ENCODE results near the gene NEK7.
"Not testable (repeated sequence)": the region's sequence is repeated elsewhere in the genome, so short reads cannot be mapped to it uniquely, and the experiment has no call there.

Gene NEK7

GRCh38 chr1:198220428-198220827, 63.6 kb downstream of the NEK7 start:
- DNase-seq (ENCODE audit: low spot score in 2 of 2) (no peak), ATAC-seq (ENCODE audit: low read depth) (no peak)
- Mint-ChIP-seq H3K36me3 (peaks cover 15% of the 10 kb centered on the region), H3K9me3 (peaks cover 7% of the 10 kb centered on the region), H3K4me3 (no peak overlapping the region), H3K27ac (no peak overlapping the region), H3K27me3 (no peaks in the 10 kb centered on the region), H3K4me1 (peaks cover 15% of the 10 kb centered on the region)

- H3K27ac Mint-ChIP-seq; H3K4me3 Mint-ChIP-seq; DNase-seq (ENCODE audit: low spot score in 2 of 2); H3K27me3 Mint-ChIP-seq; ATAC-seq (ENCODE audit: low read depth); H3K9me3 Mint-ChIP-seq: not testable (repeated sequence)
- H3K36me3 Mint-ChIP-seq = peaks cover 19% of the 10 kb centered on the region
- peaks cover 11% of the 10 kb centered on the region for H3K4me1 Mint-ChIP-seq
These were observed 70.2 kb downstream of the NEK7 start for GRCh38 chr1:198227010-198227409.

GRCh38 chr1:198227454-198227853, 70.7 kb downstream of the NEK7 start:
- H3K27ac Mint-ChIP-seq; H3K27me3 Mint-ChIP-seq; ATAC-seq (ENCODE audit: low read depth); H3K4me3 Mint-ChIP-seq; H3K9me3 Mint-ChIP-seq; DNase-seq (ENCODE audit: low spot score in 2 of 2): not testable (repeated sequence)
- Mint-ChIP-seq H3K4me1 (peaks cover 12% of the 10 kb centered on the region), H3K36me3 (peaks cover 17% of the 10 kb centered on the region)

- DNase-seq (ENCODE audit: low spot score in 2 of 2) (no peak), ATAC-seq (ENCODE audit: low read depth) (no peak)
- peaks cover 10% of the 10 kb centered on the region for H3K4me1 Mint-ChIP-seq
- H3K9me3 Mint-ChIP-seq = peaks cover 5% of the 10 kb centered on the region
- no peak overlapping the region for H3K27ac Mint-ChIP-seq
- H3K36me3 Mint-ChIP-seq = peaks cover 15% of the 10 kb centered on the region
- H3K27me3 Mint-ChIP-seq = no peaks in the 10 kb centered on the region
- no peak overlapping the region for H3K4me3 Mint-ChIP-seq
These were observed 72.1 kb downstream of the NEK7 start for GRCh38 chr1:198228925-198229324.

- Mint-ChIP-seq H3K36me3 (peaks cover 8% of the 10 kb centered on the region), H3K27ac (no peak overlapping the region), H3K27me3 (no peaks in the 10 kb centered on the region), H3K4me1 (peaks cover 11% of the 10 kb centered on the region), H3K9me3 (no peaks in the 10 kb centered on the region), H3K4me3 (no peak overlapping the region)
- DNase-seq (ENCODE audit: low spot score in 2 of 2) (no peak), ATAC-seq (ENCODE audit: low read depth) (no peak)
These were observed 75.0 kb downstream of the NEK7 start for GRCh38 chr1:198231779-198232178.

GRCh38 chr1:198232378-198232777, 75.6 kb downstream of the NEK7 start:
- no peak overlapping the region for H3K27ac Mint-ChIP-seq
- no peaks in the 10 kb centered on the region for H3K9me3 Mint-ChIP-seq
- H3K27me3 Mint-ChIP-seq = no peaks in the 10 kb centered on the region
- no peak overlapping the region for H3K4me3 Mint-ChIP-seq
- peaks cover 11% of the 10 kb centered on the region for H3K4me1 Mint-ChIP-seq
- ATAC-seq (ENCODE audit: low read depth) (no peak), DNase-seq (ENCODE audit: low spot score in 2 of 2) (no peak)
- H3K36me3 Mint-ChIP-seq = peaks cover 8% of the 10 kb centered on the region

- Mint-ChIP-seq H3K4me1 (peaks cover 11% of the 10 kb centered on the region), H3K27ac (no peak overlapping the region), H3K36me3 (peaks cover 8% of the 10 kb centered on the region), H3K9me3 (no peaks in the 10 kb centered on the region), H3K27me3 (no peaks in the 10 kb centered on the region), H3K4me3 (no peak overlapping the region)
- ATAC-seq (ENCODE audit: low read depth) (no peak), DNase-seq (ENCODE audit: low spot score in 2 of 2) (no peak)
These were observed 76.3 kb downstream of the NEK7 start for GRCh38 chr1:198232940-198233675.

GRCh38 chr1:198234520-198235251, 77.9 kb downstream of the NEK7 start:
- no peak overlapping the region for H3K27ac Mint-ChIP-seq
- H3K9me3 Mint-ChIP-seq = no peaks in the 10 kb centered on the region
- ATAC-seq (ENCODE audit: low read depth) = no peak
- H3K4me3 Mint-ChIP-seq = no peak overlapping the region
- H3K4me1 Mint-ChIP-seq = peaks cover 10% of the 10 kb centered on the region
- no peaks in the 10 kb centered on the region for H3K27me3 Mint-ChIP-seq
- H3K36me3 Mint-ChIP-seq = peaks cover 8% of the 10 kb centered on the region
- DNase-seq (ENCODE audit: low spot score in 2 of 2) = no peak

GRCh38 chr1:198238121-198238520, 81.3 kb downstream of the NEK7 start:
- Mint-ChIP-seq H3K27me3 (no peaks in the 10 kb centered on the region), H3K27ac (no peak overlapping the region), H3K4me1 (peaks cover 15% of the 10 kb centered on the region), H3K36me3 (peaks cover 11% of the 10 kb centered on the region), H3K9me3 (no peaks in the 10 kb centered on the region), H3K4me3 (no peak overlapping the region)
- peak in 1 of 2 donors; percentile 17 for DNase-seq (ENCODE audit: low spot score in 2 of 2)
- ATAC-seq (ENCODE audit: low read depth) = peak; percentile 94

GRCh38 chr1:198241553-198241952, 84.8 kb downstream of the NEK7 start:
- Mint-ChIP-seq H3K4me1 (peaks cover 15% of the 10 kb centered on the region), H3K4me3 (no peak overlapping the region), H3K27ac (no peak overlapping the region), H3K27me3 (no peaks in the 10 kb centered on the region), H3K9me3 (no peaks in the 10 kb centered on the region), H3K36me3 (peaks cover 10% of the 10 kb centered on the region)
- ATAC-seq (ENCODE audit: low read depth) (no peak), DNase-seq (ENCODE audit: low spot score in 2 of 2) (no peak)

- peaks cover 18% of the 10 kb centered on the region for H3K4me1 Mint-ChIP-seq
- no peak overlapping the region for H3K4me3 Mint-ChIP-seq
These were observed 88.0 kb downstream of the NEK7 start for GRCh38 chr1:198244772-198245171.

GRCh38 chr1:198245379-198245778, 88.6 kb downstream of the NEK7 start:
- no peak overlapping the region for H3K4me3 Mint-ChIP-seq
- ATAC-seq (ENCODE audit: low read depth) = no peak
- no peak for DNase-seq (ENCODE audit: low spot score in 2 of 2)
- no peaks in the 10 kb centered on the region for H3K27me3 Mint-ChIP-seq
- H3K27ac Mint-ChIP-seq = no peak overlapping the region
- peaks cover 13% of the 10 kb centered on the region for H3K36me3 Mint-ChIP-seq
- peaks cover 2% of the 10 kb centered on the region for H3K9me3 Mint-ChIP-seq
- peaks cover 18% of the 10 kb centered on the region for H3K4me1 Mint-ChIP-seq

More at GRCh38 chr1:198244772-198245171, 88.0 kb downstream of the NEK7 start:
- no peak for ATAC-seq (ENCODE audit: low read depth)
- no peak overlapping the region for H3K27ac Mint-ChIP-seq
- no peaks in the 10 kb centered on the region for H3K27me3 Mint-ChIP-seq
- DNase-seq (ENCODE audit: low spot score in 2 of 2) = no peak
- peaks cover 13% of the 10 kb centered on the region for H3K36me3 Mint-ChIP-seq
- H3K9me3 Mint-ChIP-seq = peaks cover 2% of the 10 kb centered on the region

GRCh38 chr1:198246337-198246736, 89.5 kb downstream of the NEK7 start:
- Mint-ChIP-seq H3K27ac (no peak overlapping the region), H3K4me1 (peaks cover 16% of the 10 kb centered on the region), H3K36me3 (peaks cover 13% of the 10 kb centered on the region), H3K9me3 (peaks cover 2% of the 10 kb centered on the region), H3K27me3 (no peaks in the 10 kb centered on the region), H3K4me3 (no peak overlapping the region)
- no peak for ATAC-seq (ENCODE audit: low read depth)
- DNase-seq (ENCODE audit: low spot score in 2 of 2) = no peak

- peaks cover 25% of the 10 kb centered on the region for H3K4me1 Mint-ChIP-seq
- DNase-seq (ENCODE audit: low spot score in 2 of 2) (no peak), ATAC-seq (ENCODE audit: low read depth) (no peak)
- H3K36me3 Mint-ChIP-seq = peaks cover 5% of the 10 kb centered on the region
- no peaks in the 10 kb centered on the region for H3K27me3 Mint-ChIP-seq
- H3K9me3 Mint-ChIP-seq = no peaks in the 10 kb centered on the region
- no peak overlapping the region for H3K4me3 Mint-ChIP-seq
- H3K27ac Mint-ChIP-seq = peak overlapping the region; percentile 28
These were observed 96.5 kb downstream of the NEK7 start for GRCh38 chr1:198253259-198253658.
